CD4-positive, CD25-positive, alpha-beta regulatory T cell (primary cell): Measurements from ENCODE around the gene DDB1. TPM values are rescaled to one million over a fixed set of nuclear protein-coding genes. Genes with fewer than 3 reads are reported as not detected.

Experiments
- ATAC-seq, 2 donors: fragments of 150-1000 bp; cut with Tn5 transposase; one replicate each; pipeline ENCODE4 v1.10.0; 2021; ENCODE audit warnings: low read depth in 2 of 2, moderate number of reproducible peaks in 2 of 2, moderate library complexity in 1 of 2
- DNase-seq, 3 donors: peaks; one replicate each; pipeline versions ENCODE4 v3.0.0 to v3.0.0-alpha.2; 2012 to 2022; ENCODE audit warnings: mixed read lengths in 1 of 3
- H3K27ac ChIP-seq: one replicate; pipeline ENCODE4 v1.7.0; 2013; ENCODE audit warnings: mild to moderate bottlenecking, low read length; ENCODE audit not compliant: insufficient read depth, poor library complexity, severe bottlenecking
- H3K27me3 ChIP-seq: one replicate; pipeline ENCODE4 v1.7.0; 2013; ENCODE audit warnings: low read length; ENCODE audit not compliant: control insufficient read depth, insufficient read depth
- H3K36me3 ChIP-seq: one replicate; pipeline ENCODE4 v1.7.0; 2013; ENCODE audit warnings: mild to moderate bottlenecking, low read length, moderate library complexity; ENCODE audit not compliant: control insufficient read depth, insufficient read depth
- H3K4me1 ChIP-seq: 2 replicates; pipeline ENCODE4 v1.7.0; 2013; ENCODE audit warnings: mild to moderate bottlenecking, low read length; ENCODE audit not compliant: insufficient read depth, control insufficient read depth, poor library complexity, severe bottlenecking
- H3K4me3 ChIP-seq: one replicate; pipeline ENCODE4 v1.7.0; 2013; ENCODE audit warnings: low read depth, mild to moderate bottlenecking, low read length, moderate library complexity
- H3K9me3 ChIP-seq, 2 experiments: 1 replicate in 1 of 2; 2 replicates in 1 of 2; pipeline ENCODE4 v1.7.0; 2013; ENCODE audit warnings: low read length in 2 of 2, mild to moderate bottlenecking in 1 of 2, moderate library complexity in 1 of 2; ENCODE audit not compliant: control insufficient read depth in 2 of 2
- H3K27ac Mint-ChIP-seq, 3 donors: one replicate each; pipeline ENCODE4 v1.8.0; 2020 to 2022; ENCODE audit warnings: mild to moderate bottlenecking in 3 of 3, mixed read lengths in 3 of 3, moderate library complexity in 2 of 3
- H3K27me3 Mint-ChIP-seq: one replicate; pipeline ENCODE4 v1.8.0; 2022; ENCODE audit warnings: mild to moderate bottlenecking, mixed read lengths
- H3K36me3 Mint-ChIP-seq: one replicate; pipeline ENCODE4 v1.8.0; 2020; ENCODE audit warnings: mixed read lengths
- H3K4me1 Mint-ChIP-seq, 4 donors: one replicate each; pipeline ENCODE4 v1.8.0; 2020 to 2022; ENCODE audit warnings: mixed read lengths in 4 of 4, mild to moderate bottlenecking in 1 of 4
- H3K4me3 Mint-ChIP-seq, 4 donors: one replicate each; pipeline ENCODE4 v1.8.0; 2020 to 2022; ENCODE audit warnings: mild to moderate bottlenecking in 4 of 4, mixed read lengths in 4 of 4, moderate library complexity in 3 of 4
- H3K9me3 Mint-ChIP-seq, 7 donors: one replicate each; pipeline ENCODE4 v1.8.0; 2020 to 2022; ENCODE audit warnings: mixed read lengths in 7 of 7, mild to moderate bottlenecking in 3 of 7, moderate library complexity in 2 of 7
- polyA plus RNA-seq, 4 donors: library from polyadenylated mRNA; unstranded; fragments of 300-500 nt; fragmentation: Illumina TruSeq; gene quantifications; one replicate each; pipeline ENCODE4 v1.2.3, GENCODE V29; 2021
- total RNA-seq: library from RNA; stranded (reverse); gene quantifications from one replicate; pipeline ENCODE4 v1.2.3, GENCODE V29; 2022

DDB1 gene
- total and polyA plus RNA-seq, 5 donors from 2014 or later = 117 to 158 (median 130) TPM

DNA sequence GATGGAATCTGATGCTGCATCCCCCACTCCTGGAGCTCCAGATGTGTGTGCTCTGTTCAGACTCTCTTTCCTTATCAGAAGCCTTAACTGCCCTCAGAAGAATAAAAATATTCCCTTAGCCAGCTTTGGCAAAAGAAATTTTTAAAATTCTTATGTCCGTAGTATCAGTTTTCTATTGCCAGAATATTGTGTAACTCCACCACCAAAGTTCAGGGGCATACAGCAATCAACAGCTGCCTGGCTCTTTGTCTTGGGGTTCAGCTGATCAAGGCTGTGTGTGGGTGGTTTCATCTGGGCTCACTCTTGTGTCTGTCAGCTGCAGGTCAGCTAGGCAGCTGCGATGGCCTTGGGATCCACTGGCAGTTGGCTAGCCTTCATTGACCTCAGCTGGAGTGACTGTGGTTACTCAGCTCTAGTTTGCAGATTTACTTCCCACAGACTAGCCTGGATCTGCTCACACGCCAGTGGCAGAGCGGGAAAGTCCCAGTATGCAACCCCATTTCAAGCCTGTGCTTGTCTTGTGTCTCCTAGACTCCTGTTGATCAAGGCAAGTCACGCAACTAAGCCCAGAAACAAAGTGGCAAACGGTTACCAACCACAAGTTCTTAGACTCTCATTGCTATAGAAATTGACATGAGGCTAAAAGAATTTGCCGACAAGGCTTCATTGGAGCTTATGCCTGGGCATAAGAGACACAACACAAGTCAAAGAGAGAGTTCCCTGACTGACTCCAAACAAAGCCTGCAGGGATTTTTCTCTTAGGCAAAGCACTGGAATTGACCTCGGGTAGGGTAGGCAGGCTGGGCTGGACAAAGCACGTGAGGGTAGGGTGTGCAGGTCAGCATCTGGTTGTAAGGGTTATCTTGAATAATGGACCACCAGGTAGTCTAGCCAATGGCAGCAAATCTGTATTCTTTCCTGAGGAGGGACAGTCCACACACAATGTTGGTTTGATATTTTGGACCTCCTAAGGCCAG is 36.8 kb upstream of the DDB1 start:
- Mint-ChIP-seq H3K36me3 (peaks cover 27% of the 10 kb centered on the region), H3K9me3 (no peaks in the 10 kb centered on the region), H3K4me1 (peaks cover 0 to 5% (median under 1%) of the 10 kb centered on the region in 4 donors), H3K27ac (peak overlapping the region in 1 of 3 donors; percentile 12), H3K4me3 (peak overlapping the region in 1 of 4 donors; percentile 32), H3K27me3 (no peaks in the 10 kb centered on the region)
- Histone ChIP-seq H3K4me3 (no peak overlapping the region), H3K36me3 (peaks cover 50% of the 10 kb centered on the region), H3K9me3 (no peaks in the 10 kb centered on the region), H3K27ac (no peak overlapping the region), H3K4me1 (no peaks in the 10 kb centered on the region), H3K27me3 (no peaks in the 10 kb centered on the region)
- ATAC-seq (no peak), DNase-seq (no peak)

DNA sequence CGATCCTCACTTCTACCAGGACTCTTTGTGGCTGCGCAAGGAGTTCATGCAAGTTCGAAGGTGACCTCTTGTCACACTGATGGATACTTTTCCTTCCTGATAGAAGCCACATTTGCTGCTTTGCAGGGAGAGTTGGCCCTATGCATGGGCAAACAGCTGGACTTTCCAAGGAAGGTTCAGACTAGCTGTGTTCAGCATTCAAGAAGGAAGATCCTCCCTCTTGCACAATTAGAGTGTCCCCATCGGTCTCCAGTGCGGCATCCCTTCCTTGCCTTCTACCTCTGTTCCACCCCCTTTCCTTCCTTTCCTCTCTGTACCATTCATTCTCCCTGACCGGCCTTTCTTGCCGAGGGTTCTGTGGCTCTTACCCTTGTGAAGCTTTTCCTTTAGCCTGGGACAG is 35.7 kb upstream of the DDB1 start:
- no peak for DNase-seq
- H3K27ac ChIP-seq = no peak overlapping the region
- peaks cover 59% of the 10 kb centered on the region for H3K36me3 ChIP-seq
- no peak overlapping the region for H3K4me3 ChIP-seq
- Mint-ChIP-seq H3K9me3 (no peaks in the 10 kb centered on the region), H3K36me3 (peaks cover 27% of the 10 kb centered on the region), H3K4me1 (peaks cover 2 to 10% (median 4%) of the 10 kb centered on the region in 4 donors), H3K27me3 (no peaks in the 10 kb centered on the region), H3K4me3 (peak overlapping the region in 2 of 4 donors; percentile 10 to 79), H3K27ac (peak overlapping the region in 2 of 3 donors; percentile 59 to 60)
- ATAC-seq = no peak
- H3K4me1 ChIP-seq = peaks cover 3% of the 10 kb centered on the region
- no peaks in the 10 kb centered on the region for H3K9me3 ChIP-seq
- H3K27me3 ChIP-seq = no peaks in the 10 kb centered on the region

DNA sequence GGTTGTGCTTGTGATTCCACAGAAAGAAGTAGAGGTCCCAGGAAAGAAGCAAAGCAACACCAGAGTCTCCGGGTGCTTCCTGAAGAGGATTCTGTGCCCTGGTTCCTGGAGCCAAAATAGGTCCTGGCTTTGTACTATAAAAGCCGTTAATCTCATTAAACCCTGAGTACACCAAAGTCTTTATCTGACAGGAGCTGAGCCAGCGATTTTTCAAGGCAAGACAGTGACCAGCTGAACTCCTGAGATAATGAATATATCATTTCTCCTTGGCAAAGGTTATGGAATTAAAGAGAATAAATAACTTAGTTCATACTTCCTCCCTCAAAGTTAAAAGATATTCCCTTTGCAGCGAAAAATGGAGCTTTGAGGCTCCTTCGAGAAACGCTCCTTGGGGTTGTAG is 34.5 kb upstream of the DDB1 start:
- no peak for DNase-seq
- Mint-ChIP-seq H3K4me3 (no peak overlapping the region), H3K27ac (no peak overlapping the region), H3K4me1 (peaks cover 13 to 17% (median 16%) of the 10 kb centered on the region in 4 donors), H3K9me3 (no peaks in the 10 kb centered on the region), H3K36me3 (peaks cover 31% of the 10 kb centered on the region), H3K27me3 (no peaks in the 10 kb centered on the region)
- Histone ChIP-seq H3K36me3 (peaks cover 59% of the 10 kb centered on the region), H3K27me3 (no peaks in the 10 kb centered on the region), H3K9me3 (no peaks in the 10 kb centered on the region), H3K4me1 (peaks cover 13% of the 10 kb centered on the region), H3K4me3 (no peak overlapping the region), H3K27ac (no peak overlapping the region)
- no peak for ATAC-seq

DNA sequence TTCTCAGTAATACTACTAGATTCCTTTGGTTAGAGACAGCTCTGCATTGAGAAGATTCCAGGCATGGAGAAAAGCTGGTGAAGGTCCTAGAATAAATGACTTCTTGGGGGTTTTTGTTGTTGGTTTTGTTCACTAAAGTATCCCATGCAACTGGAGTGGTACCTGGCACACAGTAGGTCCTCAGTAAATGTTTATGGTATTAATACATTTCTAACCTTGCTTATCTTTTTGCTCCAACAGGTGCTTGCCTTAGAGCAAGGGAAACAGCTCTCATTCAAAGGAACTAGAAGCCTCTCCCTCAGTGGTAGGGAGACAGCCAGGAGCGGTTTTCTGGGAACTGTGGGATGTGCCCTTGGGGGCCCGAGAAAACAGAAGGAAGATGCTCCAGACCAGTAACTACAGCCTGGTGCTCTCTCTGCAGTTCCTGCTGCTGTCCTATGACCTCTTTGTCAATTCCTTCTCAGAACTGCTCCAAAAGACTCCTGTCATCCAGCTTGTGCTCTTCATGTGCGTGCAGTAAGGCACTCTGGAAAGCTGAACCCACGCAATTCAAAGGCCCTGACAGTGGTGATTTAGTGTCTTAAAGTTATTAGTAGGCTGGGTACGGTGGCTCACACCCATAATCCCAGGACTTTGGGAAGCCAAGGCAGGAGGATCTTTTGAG is 31.2 kb upstream of the DDB1 start:
- Histone ChIP-seq H3K27me3 (no peaks in the 10 kb centered on the region), H3K36me3 (peaks cover 43% of the 10 kb centered on the region), H3K27ac (no peak overlapping the region), H3K9me3 (no peaks in the 10 kb centered on the region), H3K4me3 (no peak overlapping the region), H3K4me1 (peaks cover 26% of the 10 kb centered on the region)
- Mint-ChIP-seq H3K36me3 (peaks cover 23% of the 10 kb centered on the region), H3K4me3 (peak overlapping the region; percentile 86 to 99 (median 98)), H3K27me3 (no peaks in the 10 kb centered on the region), H3K4me1 (peaks cover 15 to 45% (median 33%) of the 10 kb centered on the region in 4 donors), H3K9me3 (no peaks in the 10 kb centered on the region), H3K27ac (peak overlapping the region in 2 of 3 donors; percentile 74 to 100)
- no peak for DNase-seq
- no peak for ATAC-seq

DNA sequence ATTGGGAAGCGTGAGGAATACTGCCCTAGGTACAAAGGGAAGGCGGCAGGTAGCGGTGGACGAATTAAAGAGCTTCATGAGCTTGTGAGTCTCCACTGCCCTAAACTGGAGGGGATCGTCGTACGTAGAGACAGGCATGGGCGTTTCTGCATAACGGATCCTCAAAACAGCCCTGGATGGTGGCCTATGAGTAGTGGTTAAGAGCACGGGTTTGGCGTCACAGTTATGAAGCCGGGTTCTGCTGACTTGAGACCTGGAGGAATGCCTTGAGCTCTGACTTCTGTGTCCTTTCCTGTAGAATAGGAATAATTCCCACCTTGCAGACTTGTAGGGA is 29.6 kb upstream of the DDB1 start:
- Mint-ChIP-seq H3K27ac (peak overlapping the region; percentile 98 to 100 (median 100)), H3K4me1 (peaks cover 15 to 46% (median 35%) of the 10 kb centered on the region in 4 donors)

DNA sequence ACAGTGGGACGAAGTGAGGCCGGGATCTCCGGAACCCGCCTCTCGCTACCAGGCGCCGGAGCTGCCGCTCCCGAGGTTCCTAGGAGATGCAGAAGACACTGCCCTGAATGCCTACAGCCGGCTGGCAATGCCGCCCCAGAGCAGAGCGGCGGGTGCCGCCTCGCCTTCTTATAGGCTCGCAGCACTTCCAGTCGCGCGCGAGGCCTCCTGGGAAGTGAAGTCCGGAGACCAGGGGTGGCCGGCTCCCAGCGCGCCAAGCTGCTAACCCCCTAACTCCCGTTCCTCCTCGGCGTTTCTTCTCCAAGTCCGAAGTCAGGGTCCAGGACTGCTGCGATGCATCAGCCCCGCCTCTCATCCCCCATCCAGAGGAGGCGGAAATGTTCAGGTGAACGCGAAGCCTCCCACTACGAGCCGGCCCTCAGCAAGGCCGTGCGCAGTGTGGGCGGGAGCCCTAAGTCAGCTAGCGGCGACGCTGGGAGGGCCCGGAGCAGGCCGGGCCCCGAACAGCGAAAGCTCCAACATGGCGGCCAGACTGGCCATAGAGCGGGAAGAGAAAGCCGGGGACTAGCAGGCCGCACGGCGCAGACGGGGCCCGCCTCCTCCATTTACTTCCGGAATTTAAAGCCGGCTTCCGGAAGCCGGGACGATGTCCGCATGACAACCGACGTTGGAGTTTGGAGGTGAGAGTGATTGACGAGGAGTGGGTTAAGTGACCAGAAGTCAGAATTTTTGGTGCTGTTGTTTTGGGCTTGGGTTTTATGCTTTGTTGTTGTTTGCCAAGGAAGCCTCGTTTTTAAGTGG is 29.0 kb upstream of the DDB1 start, which contains the start of the genes CYB561A3 and TMEM138:
Gene CYB561A3, minus strand, starts transcription at position 142 of the 801 bp plus-strand sequence. CDS start 5,169 bp downstream, outside the sequence.
Gene TMEM138, plus strand, starts transcription at position 634 of the 801 bp plus-strand sequence. CDS start 2,017 bp downstream, outside the sequence.
- Histone ChIP-seq H3K27ac (peak within 1 kb of the TSS; percentile 98), H3K27me3 (no peaks in the 10 kb centered on the region), H3K4me3 (peak within 1 kb of the TSS; percentile 96), H3K36me3 (peaks cover 23% of the 10 kb centered on the region), H3K4me1 (peaks cover 26% of the 10 kb centered on the region), H3K9me3 (no peaks in the 10 kb centered on the region)
- H3K36me3 Mint-ChIP-seq = peaks cover 7% of the 10 kb centered on the region
- H3K4me1 Mint-ChIP-seq = peaks cover 15 to 49% (median 36%) of the 10 kb centered on the region in 4 donors
- peak; percentile 83 to 96 (median 83) for DNase-seq
- H3K27me3 Mint-ChIP-seq = no peaks in the 10 kb centered on the region
- peak; percentile 88 to 90 for ATAC-seq
- H3K9me3 Mint-ChIP-seq = no peaks in the 10 kb centered on the region
- peak within 1 kb of the TSS; percentile 98 to 99 (median 98) for H3K4me3 Mint-ChIP-seq
- H3K27ac Mint-ChIP-seq = peak within 1 kb of the TSS; percentile 98 to 100 (median 100)

More for the DNA sequence above, 29.6 kb upstream of the DDB1 start:
- peaks cover 26% of the 10 kb centered on the region for H3K4me1 ChIP-seq
- H3K4me3 Mint-ChIP-seq = peak overlapping the region; percentile 98 to 99 (median 98)
- H3K9me3 Mint-ChIP-seq = no peaks in the 10 kb centered on the region
- peak; percentile 26 to 32 for ATAC-seq
- no peaks in the 10 kb centered on the region for H3K27me3 ChIP-seq
- peak overlapping the region; percentile 98 for H3K27ac ChIP-seq
- peaks cover 12% of the 10 kb centered on the region for H3K36me3 Mint-ChIP-seq
- H3K9me3 ChIP-seq = no peaks in the 10 kb centered on the region
- peak overlapping the region; percentile 96 for H3K4me3 ChIP-seq
- H3K36me3 ChIP-seq = peaks cover 29% of the 10 kb centered on the region
- peak; percentile 13 to 71 (median 61) for DNase-seq
- no peaks in the 10 kb centered on the region for H3K27me3 Mint-ChIP-seq

DNA sequence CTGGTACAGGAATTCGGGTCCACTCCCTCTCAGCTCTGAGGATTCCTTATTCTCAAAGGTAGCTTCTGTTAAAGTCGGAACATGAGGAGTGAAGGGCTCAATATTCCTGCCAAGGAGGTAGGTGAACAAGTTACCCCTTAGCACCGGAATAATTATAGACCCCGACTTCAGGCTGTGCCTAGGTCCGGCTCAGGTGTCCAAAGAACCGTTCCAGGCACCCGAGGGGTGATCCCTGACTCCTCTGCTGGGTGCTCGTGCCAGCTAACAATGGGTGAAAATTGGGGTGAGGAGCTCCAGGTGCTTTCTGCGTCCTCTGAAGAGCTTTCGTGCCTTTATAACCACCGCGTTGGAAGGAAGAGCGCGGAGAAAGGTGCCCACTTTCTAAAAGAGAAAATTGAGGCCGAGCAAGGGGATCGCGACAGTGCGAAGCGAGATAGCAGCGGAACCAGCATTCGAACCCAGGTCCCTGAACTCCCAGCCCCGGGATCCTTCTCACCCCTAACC is 28.4 kb upstream of the DDB1 start:
- ATAC-seq (no peak), DNase-seq (peak in 1 of 3 donors; percentile 8)
- peak overlapping the region; percentile 96 for H3K4me3 ChIP-seq
- peak overlapping the region; percentile 98 for H3K27ac ChIP-seq
- peaks cover 15 to 52% (median 40%) of the 10 kb centered on the region in 4 donors for H3K4me1 Mint-ChIP-seq
- no peaks in the 10 kb centered on the region for H3K27me3 ChIP-seq
- H3K9me3 Mint-ChIP-seq = no peaks in the 10 kb centered on the region
- H3K36me3 Mint-ChIP-seq = peaks cover 7% of the 10 kb centered on the region
- H3K27me3 Mint-ChIP-seq = no peaks in the 10 kb centered on the region
- peak overlapping the region; percentile 98 to 99 (median 98) for H3K4me3 Mint-ChIP-seq
- peaks cover 26% of the 10 kb centered on the region for H3K4me1 ChIP-seq
- no peaks in the 10 kb centered on the region for H3K9me3 ChIP-seq
- peak overlapping the region; percentile 98 to 100 (median 100) for H3K27ac Mint-ChIP-seq
- peaks cover 19% of the 10 kb centered on the region for H3K36me3 ChIP-seq
